Measurements from ENCODE around the gene NFIA.

Gene NFIA

DNA sequence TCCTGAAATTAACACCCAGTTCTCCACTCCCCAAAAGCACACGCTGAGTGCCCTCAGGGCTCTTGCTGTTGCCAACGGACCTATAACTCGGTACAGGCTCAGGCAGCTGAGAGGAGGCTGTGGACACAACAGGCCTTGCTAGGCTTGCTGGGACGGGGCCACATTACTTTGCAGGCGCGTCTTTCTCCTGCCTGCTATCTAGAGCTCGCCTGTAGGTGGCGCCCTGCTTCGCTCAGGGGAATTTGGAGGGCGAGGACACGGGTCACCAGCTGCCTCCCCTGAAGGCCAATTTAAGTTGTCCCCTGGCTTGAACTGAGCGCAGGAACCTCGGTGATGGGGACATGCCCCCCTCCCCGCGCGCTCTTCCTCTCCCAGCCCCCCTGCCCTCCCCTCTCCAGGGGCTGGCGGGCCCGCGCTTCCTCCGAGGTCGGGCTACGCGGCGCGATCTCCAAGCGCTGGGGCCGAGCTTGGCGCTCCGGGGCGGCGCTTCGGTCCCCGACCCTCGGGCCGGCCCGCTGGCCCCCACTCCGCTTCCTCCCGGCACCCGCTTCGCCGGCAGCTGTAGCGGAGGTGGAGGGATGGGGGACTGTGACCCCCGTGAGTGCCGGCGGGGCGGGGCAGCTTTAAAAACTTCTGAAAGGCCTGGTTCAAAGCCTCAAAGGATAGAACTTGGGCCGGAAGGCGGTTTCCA is 32.4 kb upstream of the NFIA start:
- TF ChIP-seq, protein P1, sequence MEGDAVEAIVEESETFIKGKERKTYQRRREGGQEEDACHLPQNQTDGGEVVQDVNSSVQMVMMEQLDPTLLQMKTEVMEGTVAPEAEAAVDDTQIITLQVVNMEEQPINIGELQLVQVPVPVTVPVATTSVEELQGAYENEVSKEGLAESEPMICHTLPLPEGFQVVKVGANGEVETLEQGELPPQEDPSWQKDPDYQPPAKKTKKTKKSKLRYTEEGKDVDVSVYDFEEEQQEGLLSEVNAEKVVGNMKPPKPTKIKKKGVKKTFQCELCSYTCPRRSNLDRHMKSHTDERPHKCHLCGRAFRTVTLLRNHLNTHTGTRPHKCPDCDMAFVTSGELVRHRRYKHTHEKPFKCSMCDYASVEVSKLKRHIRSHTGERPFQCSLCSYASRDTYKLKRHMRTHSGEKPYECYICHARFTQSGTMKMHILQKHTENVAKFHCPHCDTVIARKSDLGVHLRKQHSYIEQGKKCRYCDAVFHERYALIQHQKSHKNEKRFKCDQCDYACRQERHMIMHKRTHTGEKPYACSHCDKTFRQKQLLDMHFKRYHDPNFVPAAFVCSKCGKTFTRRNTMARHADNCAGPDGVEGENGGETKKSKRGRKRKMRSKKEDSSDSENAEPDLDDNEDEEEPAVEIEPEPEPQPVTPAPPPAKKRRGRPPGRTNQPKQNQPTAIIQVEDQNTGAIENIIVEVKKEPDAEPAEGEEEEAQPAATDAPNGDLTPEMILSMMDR (IDR thresholded peaks at IDR 0.05; ENCODE audit: low read depth, low read length): peak; percentile 96
- peak; percentile 82 for DNase-seq (ENCODE audit: low read depth, low spot score)
- H3K4me3 ChIP-seq (ENCODE audit: low read depth, low read length): peak overlapping the region; percentile 52
- in situ Hi-C loops (cut with HindIII; ENCODE audit: low sequenced_read_pairs): no loop called here

DNA sequence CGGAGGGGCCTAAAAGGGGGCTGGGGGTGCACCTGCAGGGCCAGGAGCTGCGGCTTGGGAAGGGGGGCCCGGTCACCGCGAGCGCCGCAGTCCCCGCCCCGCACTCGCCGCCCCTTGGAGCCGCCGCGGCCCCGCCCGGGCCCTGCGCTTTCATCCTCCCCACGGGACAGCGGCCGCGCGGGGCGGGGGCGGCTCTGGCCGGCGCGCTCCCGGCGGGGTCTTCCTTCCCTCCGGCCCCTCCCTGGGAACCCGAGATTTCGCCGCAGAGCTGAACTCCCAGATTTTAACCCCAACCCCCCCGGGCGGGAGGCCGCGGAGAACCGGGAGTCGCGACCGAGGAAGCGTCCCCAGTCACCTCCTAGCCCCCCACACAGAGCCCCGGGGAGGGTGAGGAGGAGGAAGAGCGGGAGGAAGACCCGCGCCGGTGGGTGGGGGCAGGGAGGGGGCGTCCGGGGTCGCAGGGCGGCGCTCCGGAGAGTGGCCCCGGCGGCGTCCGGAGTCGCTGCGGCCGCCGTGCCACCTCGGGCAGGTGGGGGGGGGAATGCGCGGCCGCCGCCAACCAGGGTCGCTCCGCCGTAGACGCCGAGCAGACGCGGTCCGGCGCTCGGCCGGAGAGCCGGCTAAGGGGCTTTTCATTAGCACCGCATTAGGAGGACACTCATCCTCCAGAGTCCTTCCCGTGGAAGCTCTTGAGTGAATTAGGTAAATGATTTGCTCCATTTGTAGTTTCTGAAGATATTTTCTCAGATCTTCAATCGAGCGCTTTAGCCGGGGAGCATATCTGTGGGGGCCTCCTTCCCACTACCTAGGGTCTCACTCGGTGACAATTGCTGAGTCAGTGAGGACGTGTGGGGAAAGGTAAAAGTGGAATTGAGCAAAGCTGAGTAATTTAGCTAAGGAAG is 31.6 kb upstream of the NFIA start:
- DNase-seq (ENCODE audit: low read depth, low spot score): no peak
- in situ Hi-C loops (cut with HindIII; ENCODE audit: low sequenced_read_pairs): no loop called here
- TF ChIP-seq, protein P1 (IDR thresholded peaks at IDR 0.05; ENCODE audit: low read depth, low read length): no peak
- H3K4me3 ChIP-seq (ENCODE audit: low read depth, low read length): peak overlapping the region; percentile 52

DNA sequence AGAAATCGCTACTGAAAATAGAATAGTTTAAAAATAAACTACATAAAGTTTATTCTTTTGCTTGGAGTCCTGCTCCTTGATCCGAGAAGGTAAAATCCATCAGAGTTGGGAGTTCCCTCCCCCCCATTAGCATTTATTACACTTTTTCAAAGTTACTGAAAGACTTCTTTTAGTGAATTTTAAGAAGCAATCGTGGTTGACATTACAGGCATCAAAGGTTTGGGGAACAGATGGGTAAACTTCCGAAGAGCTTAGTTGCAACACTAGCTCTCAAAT is 31.0 kb upstream of the NFIA start:
- in situ Hi-C loops (cut with HindIII; ENCODE audit: low sequenced_read_pairs): no loop called here
- no peak for DNase-seq (ENCODE audit: low read depth, low spot score)
- no peak overlapping the region for H3K4me3 ChIP-seq (ENCODE audit: low read depth, low read length)
- TF ChIP-seq, protein P1 (IDR thresholded peaks at IDR 0.05; ENCODE audit: low read depth, low read length): no peak

DNA sequence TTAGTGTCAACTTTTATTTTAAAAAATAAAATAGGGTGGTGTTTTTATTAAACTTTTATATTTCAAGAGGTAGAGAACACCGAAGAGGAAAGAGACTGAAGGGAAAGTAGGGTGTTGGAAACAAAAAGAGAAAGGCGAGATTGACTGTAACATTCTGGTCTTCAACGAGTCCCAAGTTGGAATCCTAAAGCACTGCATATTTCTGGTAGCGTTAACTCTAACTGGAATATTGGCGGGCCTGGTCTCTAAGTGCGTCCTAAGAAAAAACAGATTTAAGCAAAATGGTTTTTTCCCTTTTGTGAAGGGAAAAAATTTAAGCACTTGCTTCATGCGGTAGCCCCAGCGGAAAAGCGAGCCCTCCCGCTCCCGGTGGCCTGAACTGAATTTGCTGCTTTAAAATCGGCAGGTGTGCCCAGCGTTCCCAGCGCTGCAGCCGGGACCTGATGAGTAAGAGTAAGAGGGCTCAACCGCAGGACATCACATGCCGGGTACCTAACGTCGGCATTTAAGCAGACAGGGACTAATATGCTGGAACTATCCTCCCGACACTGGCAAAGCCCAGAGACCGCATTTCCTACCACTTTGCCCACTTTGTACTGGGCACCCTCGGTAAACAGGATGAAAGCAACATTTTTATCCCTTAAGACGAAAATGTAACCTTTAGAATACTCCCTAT is 30.5 kb upstream of the NFIA start:
- in situ Hi-C loops (cut with HindIII; ENCODE audit: low sequenced_read_pairs): no loop called here
- no peak overlapping the region for H3K4me3 ChIP-seq (ENCODE audit: low read depth, low read length)

DNA sequence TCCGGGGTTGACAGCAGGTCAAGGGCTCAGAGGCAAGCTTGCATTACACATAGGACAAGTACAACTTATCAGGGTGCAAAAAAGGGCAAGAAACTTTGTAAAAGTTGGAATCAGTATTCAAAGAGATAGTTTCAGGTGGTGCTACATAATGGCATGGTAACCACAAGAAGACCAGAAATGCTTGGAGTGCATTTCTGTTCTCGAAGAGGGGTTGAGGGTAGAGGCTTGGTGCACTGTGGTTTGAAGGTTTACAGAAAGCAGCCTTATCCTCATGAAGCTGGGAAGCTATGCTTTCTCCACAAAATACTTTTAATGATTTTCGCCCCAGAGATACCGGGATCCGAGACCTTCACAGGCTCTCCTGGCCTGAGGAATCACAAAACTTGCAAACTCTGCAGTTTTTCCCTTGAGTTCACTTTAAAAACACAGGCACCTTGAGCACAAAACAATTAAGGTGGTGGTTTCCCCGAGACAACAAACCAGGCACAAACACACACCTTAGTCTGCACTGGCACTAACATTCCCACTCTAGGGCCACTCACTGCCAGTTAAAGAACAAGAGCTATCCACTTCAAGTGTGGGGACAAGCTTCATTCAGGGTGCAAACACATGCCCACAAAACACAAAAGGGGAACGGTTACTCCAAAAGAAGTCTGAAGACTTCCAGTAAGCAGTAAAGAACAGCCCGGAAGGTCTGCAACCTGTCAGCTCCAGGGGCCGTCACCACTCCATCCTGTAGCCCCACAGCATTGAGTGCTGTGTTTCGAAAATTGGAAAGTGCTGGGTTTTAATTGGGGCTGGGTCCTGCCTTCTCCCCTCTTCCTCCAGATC is 29.8 kb upstream of the NFIA start:
- no peak for DNase-seq (ENCODE audit: low read depth, low spot score)
- TF ChIP-seq, protein P1 (IDR thresholded peaks at IDR 0.05; ENCODE audit: low read depth, low read length): no peak
- in situ Hi-C loops (cut with HindIII; ENCODE audit: low sequenced_read_pairs): no loop called here
- H3K4me3 ChIP-seq (ENCODE audit: low read depth, low read length): no peak overlapping the region

More for the DNA sequence above, 30.5 kb upstream of the NFIA start:
- TF ChIP-seq, protein P1 (IDR thresholded peaks at IDR 0.05; ENCODE audit: low read depth, low read length): no peak
- peak; percentile 13 for DNase-seq (ENCODE audit: low read depth, low spot score)

DNA sequence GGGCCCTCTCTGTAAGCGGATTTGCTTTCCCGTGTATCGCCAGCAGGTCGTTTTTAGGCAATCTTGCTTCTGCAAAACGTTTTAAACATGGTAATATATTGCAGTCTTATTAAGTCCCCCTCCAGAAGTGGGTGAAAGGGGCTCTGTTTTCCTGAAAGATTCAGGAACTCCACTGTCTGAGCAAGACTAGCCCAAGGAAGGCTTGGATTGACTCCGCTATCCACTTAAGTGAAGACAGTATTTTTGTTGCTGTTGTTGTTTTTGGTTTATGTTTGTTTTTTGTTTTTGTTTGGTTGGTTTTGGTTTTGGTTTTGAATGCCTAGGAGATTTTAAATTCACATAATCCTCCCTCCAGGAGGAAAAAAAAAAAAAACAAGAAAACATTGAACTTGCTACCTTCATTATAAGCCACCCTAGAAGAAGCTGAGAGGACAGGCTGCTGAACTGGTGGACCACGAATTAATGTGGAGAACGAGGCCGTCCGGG is 29.1 kb upstream of the NFIA start:
- no peak for DNase-seq (ENCODE audit: low read depth, low spot score)
- TF ChIP-seq, protein P1 (IDR thresholded peaks at IDR 0.05; ENCODE audit: low read depth, low read length): no peak
- H3K4me3 ChIP-seq (ENCODE audit: low read depth, low read length): no peak overlapping the region
- in situ Hi-C loops (cut with HindIII; ENCODE audit: low sequenced_read_pairs): no loop called here

Data from astrocyte of the spinal cord (primary cell).